HG02884 (cell line): ENCODE data around the gene ZBP1.

Experiments used
- ATAC-seq: cut with Tn5 transposase; IDR thresholded peaks from one replicate; pipeline ENCODE4 v1.9.1; 2021; ENCODE audit warnings: mild to moderate bottlenecking, moderate library complexity; ENCODE audit not compliant: unreplicated experiment

The ZBP1 gene

DNA sequence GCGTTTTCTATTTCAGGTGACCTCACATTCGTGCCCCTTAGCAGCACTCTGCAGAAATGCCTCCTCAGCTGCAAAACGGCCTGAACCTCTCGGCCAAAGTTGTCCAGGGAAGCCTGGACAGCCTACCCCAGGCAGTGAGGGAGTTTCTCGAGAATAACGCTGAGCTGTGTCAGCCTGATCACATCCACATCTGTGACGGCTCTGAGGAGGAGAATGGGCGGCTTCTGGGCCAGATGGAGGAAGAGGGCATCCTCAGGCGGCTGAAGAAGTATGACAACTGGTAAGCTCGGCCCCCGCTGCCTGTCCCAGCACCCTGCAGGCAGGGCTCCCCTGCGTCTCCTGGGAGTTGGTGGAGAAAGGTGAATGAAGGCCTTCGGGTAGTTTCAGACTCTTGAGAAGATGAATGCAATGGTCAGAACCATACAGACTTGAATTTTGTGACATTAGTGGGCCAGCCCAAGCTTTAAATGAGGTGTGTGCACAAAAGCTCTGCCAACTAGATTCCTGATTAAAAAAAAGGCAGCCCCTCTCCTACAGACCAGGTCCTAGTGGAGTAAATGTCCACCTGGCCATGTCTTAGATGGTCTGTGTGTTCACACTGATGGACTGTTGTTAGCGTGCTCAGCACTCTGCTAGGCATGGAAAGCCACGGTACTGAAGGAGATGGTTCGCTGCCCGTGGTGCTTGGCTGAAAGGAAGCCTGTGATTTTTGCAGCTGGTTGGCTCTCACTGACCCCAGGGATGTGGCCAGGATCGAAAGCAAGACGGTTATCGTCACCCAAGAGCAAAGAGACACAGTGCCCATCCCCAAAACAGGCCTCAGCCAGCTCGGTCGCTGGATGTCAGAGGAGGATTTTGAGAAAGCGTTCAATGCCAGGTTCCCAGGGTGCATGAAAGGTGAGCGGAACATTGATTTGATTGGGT lies 58.6 kb downstream of the ZBP1 start:
- ATAC-seq, result no peak

DNA sequence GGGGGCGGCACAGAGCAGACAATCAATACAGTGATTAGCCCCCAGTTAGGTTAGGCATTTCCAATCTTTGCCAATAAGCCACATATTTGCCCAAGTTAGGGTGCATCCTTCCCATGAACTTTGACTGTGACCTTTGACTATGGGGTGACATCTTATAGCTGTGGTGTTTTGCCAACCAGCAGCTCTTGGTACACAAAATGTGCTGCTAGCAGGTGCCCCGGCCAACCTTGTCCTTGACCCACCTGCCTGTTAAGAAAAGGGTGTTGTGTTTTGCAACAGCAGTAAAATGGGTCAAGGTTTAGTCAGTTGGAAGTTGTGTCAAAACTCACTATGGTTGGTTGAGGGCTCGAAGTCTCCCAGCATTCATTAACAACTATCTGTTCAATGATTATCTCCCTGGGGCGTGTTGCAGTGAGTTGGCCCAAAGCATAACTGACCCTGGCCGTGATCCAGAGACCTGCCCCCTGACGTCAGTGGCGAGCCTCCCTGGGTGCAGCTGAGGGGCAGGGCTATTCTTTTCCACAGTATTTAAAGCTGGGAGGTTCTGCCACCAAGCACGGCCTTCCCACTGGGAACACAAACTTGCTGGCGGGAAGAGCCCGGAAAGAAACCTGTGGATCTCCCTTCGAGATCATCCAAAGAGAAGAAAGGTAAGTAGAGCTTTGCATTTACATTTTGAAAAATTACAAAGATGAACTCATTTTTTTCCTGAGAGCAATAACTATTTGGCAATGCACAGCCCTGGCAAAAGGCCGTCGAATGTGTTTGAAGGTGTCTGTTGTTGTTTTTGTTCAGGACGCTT lies 59.5 kb downstream of the ZBP1 start, which contains the start of gene PCK1:
Gene PCK1 (plus strand): TSS at position 557 of the 802 bp plus-strand sequence. CDS start 302 bp downstream, outside the sequence.
- ATAC-seq, result no peak

DNA sequence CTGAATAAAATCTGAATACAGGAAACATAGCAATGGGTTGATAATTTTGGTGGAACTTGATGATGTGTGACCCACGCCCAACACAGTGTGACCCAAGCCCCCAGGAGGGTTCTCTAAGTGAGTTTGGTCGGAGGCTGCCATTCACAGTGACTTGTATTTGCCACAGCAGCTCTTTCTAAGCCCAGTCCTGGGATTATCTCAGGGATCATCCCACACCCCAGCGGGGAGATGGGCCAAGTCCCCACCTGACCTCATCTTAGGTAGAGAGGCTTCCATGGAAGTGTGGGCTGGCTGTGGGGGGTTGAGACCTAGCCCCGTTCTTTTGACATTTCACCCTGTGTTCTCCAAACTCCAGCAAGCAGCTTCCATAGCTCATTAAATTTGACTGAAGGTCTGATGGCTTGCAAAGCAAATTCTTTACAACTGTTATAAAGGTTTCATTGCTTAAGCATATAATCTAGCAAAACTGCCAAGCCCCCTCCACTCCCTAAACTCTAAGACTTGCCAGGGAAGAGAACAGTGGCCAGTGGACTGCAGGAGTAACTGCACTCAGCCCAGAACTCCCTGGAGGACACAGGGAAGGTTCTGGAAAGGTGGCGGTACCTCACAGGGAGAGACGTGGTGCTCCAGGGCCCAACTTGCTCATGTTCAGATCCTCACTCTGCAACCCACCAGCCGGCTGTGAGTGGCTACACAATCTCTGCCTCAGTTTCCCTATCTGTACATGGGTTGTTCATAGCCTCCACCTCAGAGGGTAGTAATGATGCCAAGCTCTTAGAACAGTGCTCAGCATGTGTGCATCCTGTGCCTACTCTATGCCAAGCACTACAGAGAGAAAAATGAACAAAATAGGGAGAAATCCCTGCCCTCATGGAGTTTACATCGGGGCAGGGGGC lies 60.3 kb downstream of the ZBP1 start:
- ATAC-seq, result no peak

DNA sequence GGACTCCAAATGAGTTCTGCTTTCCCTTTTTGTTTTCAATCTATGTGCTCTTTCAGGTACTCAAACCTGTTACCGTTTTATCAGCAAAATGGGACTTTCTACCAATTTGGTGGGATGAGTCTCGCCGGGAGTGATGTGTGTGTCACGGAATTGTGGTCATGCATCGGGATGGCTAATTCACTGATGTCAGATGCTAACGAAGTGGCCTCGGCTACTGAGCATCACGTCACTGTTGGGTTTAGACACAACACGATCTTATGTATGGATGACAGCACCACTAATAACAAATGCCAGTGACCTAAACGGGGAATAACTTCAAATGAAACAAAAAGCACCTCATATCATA lies 61.0 kb downstream of the ZBP1 start:
- no peak for ATAC-seq

DNA sequence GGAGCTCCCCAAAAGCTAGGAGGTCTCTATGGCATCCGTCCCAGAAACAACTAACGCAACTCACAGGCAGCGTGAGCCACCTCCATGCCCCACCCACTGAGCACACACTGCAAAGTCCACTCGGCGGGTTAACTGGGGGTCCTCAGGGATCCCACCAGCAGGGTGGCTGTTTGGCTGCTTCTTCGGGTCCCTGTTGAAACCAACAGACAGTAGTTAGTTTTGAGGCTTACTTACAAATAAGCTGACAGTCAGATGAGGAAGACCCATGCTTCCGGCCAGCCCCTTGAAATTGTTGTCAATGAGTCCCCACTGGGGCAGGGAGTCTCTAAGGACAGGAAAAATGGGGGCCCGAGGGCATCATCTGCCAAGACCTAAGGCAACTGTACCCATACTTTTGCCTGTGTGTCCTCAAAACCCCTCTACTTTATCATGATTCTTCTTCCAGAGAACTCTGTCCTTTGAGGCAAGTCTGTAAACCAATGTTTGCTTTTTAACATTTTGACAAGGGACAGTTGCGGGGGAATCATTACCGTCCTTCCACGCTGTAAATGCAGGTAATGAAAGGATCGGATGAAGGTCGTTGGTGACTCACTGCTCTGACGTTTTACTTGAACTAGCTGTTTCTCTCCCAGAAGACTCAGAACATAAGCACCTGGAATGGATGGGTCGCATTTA lies 61.5 kb downstream of the ZBP1 start:
- no peak for ATAC-seq

DNA sequence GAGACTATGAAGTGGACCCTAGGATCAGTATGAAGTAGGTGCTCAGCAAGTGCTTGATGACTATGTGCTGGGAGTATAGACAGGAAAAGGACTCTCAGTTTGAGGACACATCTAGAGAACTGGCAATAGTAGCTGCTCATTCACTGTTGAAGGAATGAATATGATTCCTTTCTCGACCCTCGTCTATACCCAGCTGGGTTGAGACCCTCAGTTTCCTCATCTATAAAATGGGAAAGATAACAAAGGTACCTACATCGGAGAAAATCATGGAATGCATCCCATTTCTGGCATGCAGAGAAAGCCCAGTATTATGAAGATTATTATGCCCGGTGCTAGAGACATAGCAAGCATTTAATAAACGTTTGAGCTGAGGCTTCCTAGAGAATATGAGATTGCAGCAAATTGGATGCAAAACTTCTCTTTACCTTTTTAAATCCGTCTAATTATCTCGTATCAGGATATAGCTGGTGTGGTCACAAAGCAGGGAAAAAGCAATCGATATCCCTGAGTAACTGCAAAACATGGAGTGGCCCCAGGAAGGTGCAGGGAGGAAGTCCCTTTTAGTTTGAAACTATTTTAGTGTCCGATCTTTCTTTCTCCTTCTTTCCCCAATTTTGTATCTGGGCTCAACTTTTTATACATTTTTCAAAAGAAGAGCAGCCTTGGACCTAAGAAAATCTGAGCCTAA lies 62.2 kb downstream of the ZBP1 start:
- no peak for ATAC-seq

DNA sequence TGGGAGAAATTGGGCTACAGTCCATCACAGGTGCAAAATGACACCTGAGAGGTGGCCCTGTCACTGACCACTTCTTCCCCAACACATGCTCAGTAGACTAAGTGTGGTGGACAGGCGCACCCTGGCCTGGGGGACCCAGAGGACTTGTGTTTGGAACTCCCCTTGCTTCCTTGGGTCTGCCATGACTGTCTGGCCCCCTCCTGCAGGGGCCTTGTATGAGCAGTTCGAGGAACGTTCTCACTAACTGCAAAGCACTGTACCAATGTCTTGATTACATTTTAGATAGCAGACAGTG lies 63.3 kb downstream of the ZBP1 start:
- no peak for ATAC-seq

DNA sequence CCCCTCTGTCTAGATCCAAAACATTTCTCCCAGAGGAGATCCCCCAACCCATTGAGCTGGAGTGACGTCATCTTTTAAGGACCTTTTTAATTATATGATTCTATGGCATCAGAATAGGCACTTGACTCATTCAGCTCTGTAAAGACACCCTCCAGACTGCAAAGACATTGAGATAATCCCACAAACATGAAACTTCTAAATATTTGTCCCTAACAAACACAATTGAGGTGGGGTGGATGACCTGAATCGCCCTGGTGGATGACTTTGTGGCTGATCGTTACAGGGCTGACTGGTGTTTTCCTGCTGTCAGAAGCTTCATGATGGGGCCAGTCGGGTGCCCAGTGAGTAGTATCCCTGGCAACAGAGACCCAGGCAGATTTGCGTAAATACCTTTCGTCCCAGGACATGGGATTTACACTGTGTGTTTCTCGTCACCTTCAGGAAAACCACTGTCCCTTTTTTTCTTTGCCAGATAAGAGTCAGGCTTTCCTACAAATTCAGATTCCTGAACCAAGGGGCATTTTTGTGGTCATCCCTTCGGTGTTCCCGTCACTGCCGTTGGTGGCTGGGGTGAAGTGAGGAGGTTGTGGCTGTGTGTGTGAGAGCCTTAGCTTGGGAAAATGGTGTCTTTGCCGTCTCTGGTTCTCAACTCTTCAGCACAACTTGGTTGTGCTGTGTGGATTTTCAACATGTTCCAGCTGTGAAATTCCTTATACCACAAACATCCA lies 64.6 kb downstream of the ZBP1 start:
- no peak for ATAC-seq
